ENCODE results near the gene THAP8. TPM values are rescaled to one million over a fixed set of nuclear protein-coding genes. Genes with fewer than 3 reads are reported as not detected.

Gene THAP8
- total RNA-seq, 6 experiments from 2014 or later, result 5.2 to 6.4 (median 5.5) TPM

DNA sequence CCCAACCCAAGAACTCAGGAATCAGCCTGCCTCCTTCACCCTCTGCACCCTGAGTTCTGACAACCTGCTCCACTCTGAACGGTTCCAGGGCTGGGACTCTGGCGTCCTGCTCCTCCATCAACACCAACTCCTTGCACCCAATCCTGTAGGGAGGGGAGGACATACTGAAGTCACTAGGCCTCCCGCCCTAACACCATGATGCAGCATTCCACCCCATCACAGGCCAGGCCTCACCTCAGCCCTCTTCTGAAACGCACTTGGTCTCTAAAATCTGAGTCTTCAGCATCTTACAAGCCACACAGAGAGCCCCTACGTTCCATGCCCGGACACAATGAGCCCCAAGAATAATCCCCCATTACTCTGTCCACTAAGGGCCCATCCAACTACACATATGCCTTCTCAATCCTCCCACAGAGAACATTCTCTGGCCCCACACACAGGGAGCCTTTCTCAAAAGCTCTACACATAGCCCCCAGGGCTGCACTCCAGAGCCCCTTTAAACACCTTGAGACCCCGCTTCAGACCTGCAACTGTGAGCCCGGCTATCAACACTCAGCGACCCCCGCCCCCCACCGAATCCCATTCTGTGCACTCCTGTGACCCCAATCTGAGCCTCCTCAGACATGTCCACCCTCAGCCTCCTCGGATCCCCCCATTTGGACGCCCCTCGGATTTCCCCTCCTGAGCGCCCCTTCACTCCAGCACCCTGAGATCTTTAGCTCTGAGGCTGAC, 40.6 kb downstream of the THAP8 start:
- no peaks in the 10 kb centered on the region for H3K9me3 Mint-ChIP-seq
- peak overlapping the region; percentile 91 for H3K27ac Mint-ChIP-seq

GRCh38 chr19:36010402-36010801, 43.7 kb downstream of the THAP8 start:
- no peak for DNase-seq
- H3K36me3 Mint-ChIP-seq (ENCODE audit: low read depth), result no peaks in the 10 kb centered on the region
- H3K4me1 Mint-ChIP-seq (ENCODE audit: low read depth), result peaks cover 37% of the 10 kb centered on the region
- TF ChIP-seq, protein P1, sequence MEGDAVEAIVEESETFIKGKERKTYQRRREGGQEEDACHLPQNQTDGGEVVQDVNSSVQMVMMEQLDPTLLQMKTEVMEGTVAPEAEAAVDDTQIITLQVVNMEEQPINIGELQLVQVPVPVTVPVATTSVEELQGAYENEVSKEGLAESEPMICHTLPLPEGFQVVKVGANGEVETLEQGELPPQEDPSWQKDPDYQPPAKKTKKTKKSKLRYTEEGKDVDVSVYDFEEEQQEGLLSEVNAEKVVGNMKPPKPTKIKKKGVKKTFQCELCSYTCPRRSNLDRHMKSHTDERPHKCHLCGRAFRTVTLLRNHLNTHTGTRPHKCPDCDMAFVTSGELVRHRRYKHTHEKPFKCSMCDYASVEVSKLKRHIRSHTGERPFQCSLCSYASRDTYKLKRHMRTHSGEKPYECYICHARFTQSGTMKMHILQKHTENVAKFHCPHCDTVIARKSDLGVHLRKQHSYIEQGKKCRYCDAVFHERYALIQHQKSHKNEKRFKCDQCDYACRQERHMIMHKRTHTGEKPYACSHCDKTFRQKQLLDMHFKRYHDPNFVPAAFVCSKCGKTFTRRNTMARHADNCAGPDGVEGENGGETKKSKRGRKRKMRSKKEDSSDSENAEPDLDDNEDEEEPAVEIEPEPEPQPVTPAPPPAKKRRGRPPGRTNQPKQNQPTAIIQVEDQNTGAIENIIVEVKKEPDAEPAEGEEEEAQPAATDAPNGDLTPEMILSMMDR (IDR thresholded peaks at IDR 0.05), result no peak
- no peaks in the 10 kb centered on the region for H3K9me3 Mint-ChIP-seq
- peak overlapping the region; percentile 27; the same call in 1 of the 2 replicates for H3K4me3 Mint-ChIP-seq
- peaks cover 4% of the 10 kb centered on the region for H3K27me3 Mint-ChIP-seq (ENCODE audit: insufficient read depth)
- H3K27ac Mint-ChIP-seq, result no peak overlapping the region

More for the DNA sequence above, 40.6 kb downstream of the THAP8 start:
- Mint-ChIP-seq H3K36me3 (ENCODE audit: low read depth) (no peaks in the 10 kb centered on the region), H3K4me1 (ENCODE audit: low read depth) (peaks cover 38% of the 10 kb centered on the region), H3K27me3 (ENCODE audit: insufficient read depth) (peaks cover 5% of the 10 kb centered on the region), H3K4me3 (peak overlapping the region; percentile 99)
- TF ChIP-seq, protein P1 (IDR thresholded peaks at IDR 0.05), result no peak
- DNase-seq, result no peak

GRCh38 chr19:36009633-36010379, 44.3 kb downstream of the THAP8 start:
- no peaks in the 10 kb centered on the region for H3K9me3 Mint-ChIP-seq
- peak overlapping the region; percentile 80 for H3K4me3 Mint-ChIP-seq
- peak overlapping the region; percentile 32 for H3K27ac Mint-ChIP-seq
- H3K36me3 Mint-ChIP-seq (ENCODE audit: low read depth), result no peaks in the 10 kb centered on the region
- TF ChIP-seq, protein P1 (IDR thresholded peaks at IDR 0.05), result no peak
- H3K4me1 Mint-ChIP-seq (ENCODE audit: low read depth), result peaks cover 31% of the 10 kb centered on the region
- H3K27me3 Mint-ChIP-seq (ENCODE audit: insufficient read depth), result peaks cover 4% of the 10 kb centered on the region
- DNase-seq, result no peak

DNA sequence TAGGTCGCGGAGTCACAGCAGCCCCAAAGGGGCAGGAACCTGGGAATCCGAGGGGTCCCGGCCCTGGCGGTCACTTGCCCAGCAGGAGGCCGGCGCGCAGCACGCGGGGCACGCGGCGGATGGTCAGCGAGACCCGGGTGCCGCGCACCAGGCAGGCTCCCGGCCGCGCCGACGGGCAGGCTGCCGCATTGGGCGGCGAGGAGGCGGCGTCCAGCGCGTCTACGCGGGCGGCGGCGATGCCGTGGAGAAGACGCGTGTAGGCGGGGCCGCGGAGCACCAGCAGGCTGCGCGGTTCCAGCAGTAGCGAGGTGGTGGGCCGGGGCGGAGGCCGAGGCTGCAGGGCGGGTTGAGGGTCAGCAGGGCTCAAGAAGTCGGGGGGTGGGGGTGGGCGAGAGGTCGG, 44.9 kb downstream of the THAP8 start:
- peaks cover 3% of the 10 kb centered on the region for H3K27me3 Mint-ChIP-seq (ENCODE audit: insufficient read depth)
- H3K27ac Mint-ChIP-seq, result peak overlapping the region; percentile 32; the same call in 1 of the 2 replicates
- H3K4me1 Mint-ChIP-seq (ENCODE audit: low read depth), result peaks cover 25% of the 10 kb centered on the region
- no peaks in the 10 kb centered on the region for H3K36me3 Mint-ChIP-seq (ENCODE audit: low read depth)
- H3K9me3 Mint-ChIP-seq, result no peaks in the 10 kb centered on the region
- DNase-seq, result peak; percentile 32
- H3K4me3 Mint-ChIP-seq, result peak overlapping the region; percentile 80
- TF ChIP-seq, protein P1 (IDR thresholded peaks at IDR 0.05), result no peak

- Mint-ChIP-seq H3K4me1 (ENCODE audit: low read depth) (peaks cover 19% of the 10 kb centered on the region), H3K4me3 (peak within 1 kb of the TSS; percentile 80), H3K27ac (peak within 1 kb of the TSS; percentile 32), H3K36me3 (ENCODE audit: low read depth) (no peaks in the 10 kb centered on the region), H3K27me3 (ENCODE audit: insufficient read depth) (no peaks in the 10 kb centered on the region; the same call in 1 of the 2 replicates), H3K9me3 (no peaks in the 10 kb centered on the region)
- TF ChIP-seq, protein P1 (IDR thresholded peaks at IDR 0.05), result no peak
- DNase-seq, result no peak
These were observed 45.6 kb downstream of the THAP8 start, which contains the start of gene SYNE4 for GRCh38 chr19:36008336-36008978. SYNE4 (minus strand) TSS chr19:36008813; CDS start chr19:36008681, 132 bp downstream.

Data from HFFc6 (cell line).